ENCODE data around the gene TMEM106C.
"Not testable (repeated sequence)": the region's sequence is repeated elsewhere in the genome, so short reads cannot be mapped to it uniquely, and the experiment has no call there.

Gene TMEM106C

DNA sequence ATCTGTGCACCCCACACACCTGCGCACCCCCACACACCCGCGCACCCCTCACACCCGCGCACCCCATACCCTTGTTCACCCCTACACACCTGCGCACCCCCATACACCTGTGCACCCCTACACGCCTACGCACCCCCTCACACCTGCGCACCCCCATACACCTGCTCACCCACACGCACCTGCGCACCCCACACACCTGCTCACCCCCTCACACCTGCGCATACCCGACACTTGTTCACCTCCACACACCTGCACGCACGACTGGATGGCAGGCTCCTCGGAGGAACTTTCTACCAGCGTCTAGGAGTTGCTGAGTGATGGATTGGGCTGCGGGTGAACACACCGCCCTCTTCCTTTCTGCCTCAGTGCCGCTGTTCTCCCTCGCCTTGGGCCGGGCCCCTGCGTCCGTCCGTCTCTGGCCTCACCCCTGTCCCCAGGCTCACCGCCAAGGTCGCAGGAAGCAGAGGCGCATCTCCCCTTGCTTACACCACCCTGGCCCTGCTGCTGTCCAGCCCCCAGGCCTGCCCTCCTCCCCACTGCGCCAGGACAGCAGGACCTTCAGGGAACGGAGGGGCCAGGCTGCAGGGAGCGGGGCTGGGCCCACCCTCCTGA, 20.7 kb upstream of the TMEM106C start:
- in situ Hi-C loops (cut with HindIII; ENCODE audit: low pct_unique_long_range_greater_than_20kb, low sequenced_read_pairs) = no loop called here
- no peak for TF ChIP-seq JUND (IDR thresholded peaks at IDR 0.05; ENCODE audit: low read depth)
- DNase-seq (ENCODE audit: low read depth in 1 of 2, low spot score in 1 of 2) = no peak

DNA sequence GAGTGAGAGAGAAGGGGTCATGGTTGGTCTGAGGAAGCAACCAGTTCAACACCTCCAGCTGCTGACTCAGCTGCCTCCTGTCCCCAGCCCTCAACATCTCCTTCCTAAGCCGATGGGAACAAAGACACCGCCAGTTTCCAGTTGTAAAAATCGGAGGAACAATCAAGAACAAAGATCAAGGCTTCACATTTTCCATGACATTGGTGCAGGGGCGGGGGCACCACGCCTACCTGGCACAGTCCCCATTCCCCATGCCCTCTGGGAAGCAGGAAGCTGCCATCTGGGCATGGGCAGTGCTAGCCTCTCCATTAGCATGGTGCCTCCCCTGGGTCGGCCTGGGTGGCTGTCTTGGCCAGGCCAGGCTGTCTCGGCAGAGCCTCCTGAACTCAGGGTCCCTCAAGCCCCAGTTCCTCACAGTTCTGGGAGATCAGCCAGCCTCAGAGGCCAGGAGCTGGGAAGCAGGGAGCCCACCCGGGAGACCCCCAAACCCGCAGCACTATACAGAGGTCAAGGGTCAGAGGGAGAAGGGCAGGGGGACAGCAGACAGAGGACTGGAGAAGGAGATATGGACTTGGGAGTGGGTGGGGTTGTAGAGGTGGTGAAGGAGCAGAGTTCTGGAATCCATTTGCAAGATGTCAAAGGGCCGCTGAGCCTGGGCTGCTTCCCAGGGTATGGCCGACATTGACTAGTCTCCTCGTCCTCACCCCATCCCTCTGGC, 19.6 kb upstream of the TMEM106C start:
- no peak for TF ChIP-seq JUND (IDR thresholded peaks at IDR 0.05; ENCODE audit: low read depth)
- in situ Hi-C loops (cut with HindIII; ENCODE audit: low pct_unique_long_range_greater_than_20kb, low sequenced_read_pairs) = no loop called here
- DNase-seq (ENCODE audit: low read depth in 1 of 2, low spot score in 1 of 2) = peak in 1 of 2 experiments; percentile 90

DNA sequence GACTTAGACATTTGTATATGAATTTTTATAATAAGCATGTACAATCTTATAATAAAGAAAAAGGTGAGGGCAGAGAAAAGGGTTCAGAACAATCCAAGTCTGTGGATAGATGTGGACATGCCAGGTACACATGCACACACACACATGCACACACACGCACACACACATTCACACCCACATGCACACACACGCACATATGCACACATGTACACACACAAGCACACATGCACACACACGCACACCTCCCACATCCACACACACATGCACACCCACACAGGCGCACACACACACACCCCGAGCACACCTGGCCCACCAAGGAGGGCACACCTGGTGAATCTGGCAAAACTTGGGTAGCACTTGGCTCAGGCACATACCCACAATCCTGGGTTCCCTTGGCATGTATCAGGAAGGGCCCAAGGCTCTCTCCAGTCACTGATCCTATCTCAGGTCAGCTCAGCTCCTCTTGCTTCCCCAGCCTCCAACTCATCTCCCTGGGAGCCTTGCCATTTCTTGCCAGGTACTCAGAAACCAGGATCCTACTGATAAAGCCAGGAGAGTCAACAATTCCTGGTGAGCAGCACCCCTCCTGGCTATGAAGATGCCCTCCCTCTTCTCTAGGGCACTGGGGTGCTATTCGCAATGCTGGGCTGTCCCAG, 18.6 kb upstream of the TMEM106C start:
- in situ Hi-C loops (cut with HindIII; ENCODE audit: low pct_unique_long_range_greater_than_20kb, low sequenced_read_pairs) = no loop called here
- DNase-seq (ENCODE audit: low read depth in 1 of 2, low spot score in 1 of 2) = peak; percentile 64 to 95
- no peak for TF ChIP-seq JUND (IDR thresholded peaks at IDR 0.05; ENCODE audit: low read depth)

DNA sequence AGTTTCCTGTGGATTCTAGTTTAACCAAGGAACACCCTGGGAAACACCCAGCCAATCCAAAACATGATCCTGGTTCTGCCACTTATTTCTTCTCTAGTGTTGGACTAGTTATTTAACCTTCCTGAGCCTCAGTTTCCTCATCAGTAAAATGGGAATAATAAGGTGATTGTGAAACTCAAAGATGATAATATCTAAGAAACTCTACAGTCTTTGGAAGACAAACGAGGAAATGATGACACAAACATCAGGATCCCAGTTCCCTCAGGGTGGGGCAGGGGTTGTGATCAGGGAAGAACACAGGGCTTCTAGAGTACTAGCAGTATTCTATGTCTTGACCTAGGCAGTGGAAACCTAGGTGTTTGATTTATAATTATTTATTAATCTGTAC, 18.1 kb upstream of the TMEM106C start:
- in situ Hi-C loops (cut with HindIII; ENCODE audit: low pct_unique_long_range_greater_than_20kb, low sequenced_read_pairs) = no loop called here
- no peak for DNase-seq (ENCODE audit: low read depth in 1 of 2, low spot score in 1 of 2)
- no peak for TF ChIP-seq JUND (IDR thresholded peaks at IDR 0.05; ENCODE audit: low read depth)

DNA sequence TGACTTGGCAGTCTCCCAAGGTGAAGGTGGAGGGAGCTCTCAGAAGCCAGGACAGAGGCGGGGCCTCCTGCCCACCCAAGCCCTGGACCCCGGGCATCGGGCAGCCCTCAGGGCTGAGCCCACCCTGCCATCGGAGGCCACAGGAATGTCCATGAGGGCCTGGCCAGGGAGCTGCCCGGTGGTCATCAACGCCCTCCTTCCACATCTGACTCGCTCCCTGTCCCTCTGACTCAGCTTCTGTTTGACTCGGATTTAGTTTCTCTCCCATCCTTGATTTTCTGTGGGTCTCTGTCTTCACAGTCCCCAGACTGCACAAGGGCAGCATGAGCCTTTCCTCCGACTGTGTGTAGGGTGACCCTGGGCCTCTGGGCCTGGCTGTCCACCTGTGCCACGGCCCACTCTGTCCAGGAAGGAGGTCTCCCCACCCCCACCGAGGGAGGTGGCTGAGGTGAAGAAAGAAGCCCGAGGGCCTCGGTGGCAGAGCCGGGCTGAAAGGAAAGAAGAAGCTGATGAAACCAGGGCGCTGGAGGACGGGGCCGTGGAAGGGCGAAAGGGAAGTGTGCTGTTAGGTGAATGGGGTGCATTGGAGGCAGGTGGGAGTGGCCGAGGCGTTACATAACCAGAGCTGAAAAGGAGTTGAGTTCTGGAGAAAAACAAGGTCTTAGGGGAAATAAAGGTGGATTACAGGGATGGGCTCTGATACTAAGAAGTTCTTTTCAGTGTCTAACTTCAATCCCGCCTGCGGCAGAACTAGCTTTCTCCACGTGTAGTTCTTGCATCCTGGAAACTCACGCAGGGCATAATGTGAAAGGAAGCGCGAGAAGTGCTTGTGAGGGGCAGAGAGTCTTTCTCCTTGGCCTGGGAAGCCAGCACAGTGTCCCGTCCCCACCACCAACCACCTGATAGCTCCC, 16.7 kb upstream of the TMEM106C start:
- peak in 1 of 2 experiments; percentile 30 for DNase-seq (ENCODE audit: low read depth in 1 of 2, low spot score in 1 of 2)
- in situ Hi-C loops (cut with HindIII; ENCODE audit: low pct_unique_long_range_greater_than_20kb, low sequenced_read_pairs) = no loop called here
- no peak for TF ChIP-seq JUND (IDR thresholded peaks at IDR 0.05; ENCODE audit: low read depth)

DNA sequence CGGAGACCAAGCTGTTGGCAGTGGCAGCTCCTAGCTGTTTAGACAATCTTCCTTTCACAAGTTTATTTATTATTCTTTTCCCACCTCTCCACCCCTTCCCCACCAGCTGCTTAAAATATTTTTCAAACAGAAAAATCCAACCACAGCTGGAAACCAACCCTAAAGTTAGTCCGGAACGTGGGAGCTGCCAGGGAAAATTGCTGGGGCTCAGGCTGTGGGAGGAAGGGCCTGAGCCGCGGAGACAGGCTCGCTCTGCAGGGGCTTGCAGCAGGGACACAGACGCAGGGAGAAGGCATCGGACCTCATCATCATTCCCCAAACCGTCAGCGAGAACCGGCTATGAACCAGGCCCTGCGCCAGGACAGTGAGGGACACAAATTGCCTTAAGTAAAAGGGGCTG, 16.1 kb upstream of the TMEM106C start:
- in situ Hi-C loops (cut with HindIII; ENCODE audit: low pct_unique_long_range_greater_than_20kb, low sequenced_read_pairs) = no loop called here
- DNase-seq (ENCODE audit: low read depth in 1 of 2, low spot score in 1 of 2) = no peak
- TF ChIP-seq JUND (IDR thresholded peaks at IDR 0.05; ENCODE audit: low read depth) = no peak

DNA sequence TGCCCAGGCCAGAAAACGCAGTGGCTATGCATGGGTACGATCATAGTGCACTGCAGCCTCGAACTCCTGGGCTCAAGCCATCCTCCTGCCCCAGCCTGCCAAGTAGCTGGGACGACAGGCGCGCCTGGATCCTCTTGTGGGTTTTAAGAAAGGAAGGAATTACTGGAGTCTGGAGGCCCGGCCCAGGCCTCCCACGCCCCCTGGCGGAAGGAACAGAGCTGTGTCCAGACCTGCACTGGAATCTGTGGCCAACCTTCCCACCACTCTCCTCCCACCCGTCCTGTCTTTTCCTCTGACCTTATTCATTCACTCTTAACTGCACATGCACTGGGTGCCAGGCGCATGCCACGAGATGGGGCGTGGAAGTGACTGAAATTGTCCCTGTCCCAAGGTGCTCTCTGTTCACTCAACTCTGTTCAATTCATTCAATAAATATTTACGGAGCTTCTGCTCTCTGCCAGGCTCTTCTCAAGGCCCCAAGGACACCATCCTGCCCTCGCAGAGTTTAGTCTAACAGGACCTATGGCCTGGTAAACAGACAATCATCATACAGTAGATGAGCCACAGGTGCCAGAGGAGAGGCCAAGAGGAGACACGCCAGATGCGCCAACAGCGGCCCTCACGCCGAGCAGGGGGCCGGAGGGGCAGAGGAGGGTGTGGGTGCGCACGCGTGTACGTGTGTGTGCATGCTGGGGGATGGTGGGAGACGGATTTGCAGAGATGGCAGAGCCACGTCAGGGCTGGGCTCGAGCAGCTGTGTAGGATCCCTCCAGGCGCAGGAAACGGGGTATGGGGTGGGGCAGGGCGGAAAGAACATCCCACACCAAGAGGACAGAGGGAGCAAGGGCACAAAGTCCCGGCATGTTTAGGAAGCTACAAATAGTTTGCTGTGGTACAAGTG, 13.7 kb upstream of the TMEM106C start:
- TF ChIP-seq JUND (IDR thresholded peaks at IDR 0.05; ENCODE audit: low read depth) = no peak
- in situ Hi-C loops (cut with HindIII; ENCODE audit: low pct_unique_long_range_greater_than_20kb, low sequenced_read_pairs) = no loop called here
- peak; percentile 94 to 96 for DNase-seq (ENCODE audit: low read depth in 1 of 2, low spot score in 1 of 2)

DNA sequence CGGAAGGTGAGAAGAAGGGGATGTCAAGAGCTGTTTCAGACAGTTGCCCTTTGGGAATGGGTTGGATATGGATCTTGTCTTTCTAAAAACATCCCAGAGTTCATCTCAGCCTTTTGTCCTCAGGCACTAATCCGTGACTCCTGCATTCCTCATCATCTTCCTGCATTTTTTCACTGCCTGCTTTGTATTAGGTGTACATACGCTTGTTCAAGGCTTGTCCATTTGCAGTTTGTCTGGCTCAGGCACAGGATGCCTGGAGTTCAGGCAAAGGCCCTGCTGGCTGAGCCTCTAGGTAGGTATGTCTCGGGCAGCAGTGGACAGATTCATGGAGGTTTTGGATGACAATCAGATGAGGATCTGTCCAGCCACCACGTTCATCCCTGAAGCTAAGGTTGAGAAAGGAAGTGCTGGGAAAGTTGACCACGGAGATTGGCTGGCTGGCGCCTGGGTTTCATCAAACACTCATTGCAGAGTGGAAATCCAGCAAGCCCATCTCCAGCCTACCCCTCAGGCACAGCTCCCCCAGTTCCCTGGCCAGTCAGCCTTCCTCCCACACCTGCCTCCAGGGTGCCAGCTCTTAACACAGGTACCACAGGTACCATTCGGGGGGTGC, 12.4 kb upstream of the TMEM106C start:
- peak in 1 of 2 experiments; percentile 82 for DNase-seq (ENCODE audit: low read depth in 1 of 2, low spot score in 1 of 2)
- in situ Hi-C loops (cut with HindIII; ENCODE audit: low pct_unique_long_range_greater_than_20kb, low sequenced_read_pairs) = no loop called here
- no peak for TF ChIP-seq JUND (IDR thresholded peaks at IDR 0.05; ENCODE audit: low read depth)

DNA sequence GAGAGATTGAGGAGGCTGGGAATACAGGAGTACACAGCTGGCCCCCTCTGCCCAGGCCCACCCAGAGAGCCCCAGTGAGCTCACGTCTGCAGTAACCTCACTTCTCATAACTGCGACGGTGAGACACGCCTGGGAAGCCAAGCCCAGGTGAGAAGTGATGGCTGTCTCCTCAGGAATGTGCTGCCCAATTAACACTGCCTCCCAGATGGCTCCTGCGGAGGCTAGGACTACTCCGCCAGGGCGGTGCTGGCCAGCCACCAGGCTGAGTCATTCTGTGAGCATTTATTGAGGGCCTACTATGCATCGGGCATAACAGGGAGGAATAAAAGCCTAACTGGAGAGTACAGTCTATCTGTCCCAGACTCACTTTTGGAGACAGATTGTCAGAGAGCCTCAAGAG, 9.3 kb upstream of the TMEM106C start:
- in situ Hi-C loops (cut with HindIII; ENCODE audit: low pct_unique_long_range_greater_than_20kb, low sequenced_read_pairs) = no loop called here
- TF ChIP-seq JUND (IDR thresholded peaks at IDR 0.05; ENCODE audit: low read depth) = no peak
- DNase-seq (ENCODE audit: low read depth in 1 of 2, low spot score in 1 of 2) = no peak

DNA sequence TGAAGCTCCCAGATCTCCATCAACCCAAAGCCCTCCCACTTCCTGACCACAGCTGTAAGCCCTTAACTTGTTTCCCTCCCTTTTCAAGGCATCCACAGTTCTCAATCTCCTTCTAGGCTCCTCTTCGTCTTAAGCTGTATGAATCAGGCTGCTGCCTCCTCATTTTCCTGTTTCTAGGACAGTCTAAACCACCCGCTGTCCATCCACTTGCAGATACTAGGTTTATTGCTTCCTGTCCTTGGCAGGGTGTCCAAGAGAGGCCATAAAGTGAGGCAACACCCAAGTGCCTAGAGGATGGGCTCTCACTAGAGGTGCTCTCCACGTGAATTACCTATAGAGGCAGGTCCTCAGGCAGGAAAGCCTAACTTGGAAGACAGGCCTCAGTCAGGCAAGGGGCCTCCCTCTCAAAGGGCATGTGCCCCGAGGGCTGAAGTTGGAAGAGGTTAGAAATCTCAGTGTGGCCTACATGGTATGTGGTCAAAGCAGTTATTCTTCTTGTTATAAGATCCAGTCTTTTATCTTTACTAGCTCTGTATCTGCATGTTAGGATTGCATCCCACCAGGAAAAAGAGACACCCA, 8.8 kb upstream of the TMEM106C start:
- in situ Hi-C loops (cut with HindIII; ENCODE audit: low pct_unique_long_range_greater_than_20kb, low sequenced_read_pairs) = no loop called here
- TF ChIP-seq JUND (IDR thresholded peaks at IDR 0.05; ENCODE audit: low read depth) = no peak
- no peak for DNase-seq (ENCODE audit: low read depth in 1 of 2, low spot score in 1 of 2)

DNA sequence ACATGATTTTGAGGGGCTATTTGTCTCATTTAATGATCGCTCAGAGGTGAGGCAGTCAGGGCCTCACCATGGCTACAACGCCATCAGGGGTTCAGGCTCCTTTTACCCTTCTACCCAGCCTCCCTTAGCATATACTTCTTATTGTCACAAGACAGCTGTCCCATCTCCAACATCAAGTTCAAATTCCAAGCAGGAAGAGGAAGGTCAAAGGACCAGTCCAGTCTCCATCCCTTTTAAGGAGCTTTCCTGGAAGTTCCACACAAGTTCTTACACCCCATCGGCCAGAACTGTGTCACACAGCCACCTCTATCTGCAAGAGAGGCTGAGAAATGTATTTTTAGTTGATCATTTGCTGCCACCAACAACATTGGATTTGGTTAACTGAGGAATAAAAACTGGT, 8.3 kb upstream of the TMEM106C start:
- in situ Hi-C loops (cut with HindIII; ENCODE audit: low pct_unique_long_range_greater_than_20kb, low sequenced_read_pairs) = no loop called here
- no peak for TF ChIP-seq JUND (IDR thresholded peaks at IDR 0.05; ENCODE audit: low read depth)
- no peak for DNase-seq (ENCODE audit: low read depth in 1 of 2, low spot score in 1 of 2)

DNA sequence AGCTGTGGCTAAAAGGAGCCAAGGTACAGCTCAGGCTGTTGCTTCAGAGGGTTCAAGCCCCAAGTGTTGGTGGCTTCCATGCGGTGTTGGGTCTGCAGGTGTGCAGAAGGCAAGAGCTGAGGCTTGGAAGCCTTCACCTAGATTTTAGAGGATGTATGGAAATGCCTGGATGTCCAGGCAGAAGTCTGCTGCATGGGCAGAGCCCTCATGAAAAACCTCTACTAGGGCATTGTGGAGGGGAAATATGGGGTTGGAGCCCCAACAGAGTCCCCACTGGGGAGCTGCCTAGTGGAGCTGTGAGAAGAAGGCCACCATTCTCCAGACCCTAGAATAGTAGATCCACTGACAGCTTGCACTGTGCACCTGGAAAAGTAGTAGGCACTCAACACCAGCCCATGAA, 5.7 kb upstream of the TMEM106C start:
- DNase-seq (ENCODE audit: low read depth in 1 of 2, low spot score in 1 of 2); in situ Hi-C loops (cut with HindIII; ENCODE audit: low pct_unique_long_range_greater_than_20kb, low sequenced_read_pairs): not testable (repeated sequence)
